Measurements from ENCODE around the gene GRK3. TPM values are rescaled to one million over a fixed set of nuclear protein-coding genes. Genes with fewer than 3 reads are reported as not detected.
"Not testable (repeated sequence)": the region's sequence is repeated elsewhere in the genome, so short reads cannot be mapped to it uniquely, and the experiment has no call there.

GRK3 gene
- total RNA-seq, 1 donor from 2014 or later: 3.8 TPM

- no peaks in the 10 kb centered on the region for H3K4me1 ChIP-seq
- H3K4me3 ChIP-seq: no peak overlapping the region
- no peak for DNase-seq
- no peak overlapping the region for H3K27ac ChIP-seq (replicated peaks)
- TF ChIP-seq, protein P1, sequence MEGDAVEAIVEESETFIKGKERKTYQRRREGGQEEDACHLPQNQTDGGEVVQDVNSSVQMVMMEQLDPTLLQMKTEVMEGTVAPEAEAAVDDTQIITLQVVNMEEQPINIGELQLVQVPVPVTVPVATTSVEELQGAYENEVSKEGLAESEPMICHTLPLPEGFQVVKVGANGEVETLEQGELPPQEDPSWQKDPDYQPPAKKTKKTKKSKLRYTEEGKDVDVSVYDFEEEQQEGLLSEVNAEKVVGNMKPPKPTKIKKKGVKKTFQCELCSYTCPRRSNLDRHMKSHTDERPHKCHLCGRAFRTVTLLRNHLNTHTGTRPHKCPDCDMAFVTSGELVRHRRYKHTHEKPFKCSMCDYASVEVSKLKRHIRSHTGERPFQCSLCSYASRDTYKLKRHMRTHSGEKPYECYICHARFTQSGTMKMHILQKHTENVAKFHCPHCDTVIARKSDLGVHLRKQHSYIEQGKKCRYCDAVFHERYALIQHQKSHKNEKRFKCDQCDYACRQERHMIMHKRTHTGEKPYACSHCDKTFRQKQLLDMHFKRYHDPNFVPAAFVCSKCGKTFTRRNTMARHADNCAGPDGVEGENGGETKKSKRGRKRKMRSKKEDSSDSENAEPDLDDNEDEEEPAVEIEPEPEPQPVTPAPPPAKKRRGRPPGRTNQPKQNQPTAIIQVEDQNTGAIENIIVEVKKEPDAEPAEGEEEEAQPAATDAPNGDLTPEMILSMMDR (IDR thresholded peaks at IDR 0.05; ENCODE audit: borderline replicate concordance): no peak
- intact Hi-C loops (cut with micrococcal nuclease): no loop called here
- no peaks in the 10 kb centered on the region for H3K36me3 ChIP-seq
- H3K9me3 ChIP-seq (replicated peaks): no peaks in the 10 kb centered on the region
- H3K27me3 ChIP-seq (ENCODE audit: low read depth): no peaks in the 10 kb centered on the region
Measured at GRCh38 chr22:25602445-25602844, 38.0 kb downstream of the GRK3 start.

DNA sequence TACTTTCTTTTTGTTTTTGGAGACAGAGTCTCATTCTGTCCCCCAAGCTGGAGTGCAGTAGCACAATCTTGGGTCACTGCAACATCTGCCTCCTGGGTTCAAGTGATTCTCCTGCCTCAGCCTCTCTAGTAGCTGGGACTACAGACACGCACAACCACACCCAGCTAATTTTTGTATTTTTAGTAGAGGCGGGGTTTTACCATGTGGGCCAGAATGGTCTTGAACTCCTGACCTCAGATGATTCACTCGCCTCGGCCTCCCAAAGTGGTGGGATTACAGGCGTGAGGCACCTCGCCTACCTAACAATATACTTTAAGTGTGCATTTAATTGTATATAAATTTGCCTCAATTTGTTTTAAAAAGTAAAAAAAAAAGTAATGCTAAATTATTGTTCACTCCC is 38.4 kb downstream of the GRK3 start:
- Histone ChIP-seq H3K4me1 (no peaks in the 10 kb centered on the region), H3K27me3 (ENCODE audit: low read depth) (no peaks in the 10 kb centered on the region), H3K9me3 (replicated peaks) (no peaks in the 10 kb centered on the region), H3K4me3 (no peak overlapping the region), H3K27ac (replicated peaks) (no peak overlapping the region), H3K36me3 (no peaks in the 10 kb centered on the region)
- intact Hi-C loops (cut with micrococcal nuclease): no loop called here
- TF ChIP-seq, protein P1 (IDR thresholded peaks at IDR 0.05; ENCODE audit: borderline replicate concordance): no peak
- no peak for DNase-seq

DNA sequence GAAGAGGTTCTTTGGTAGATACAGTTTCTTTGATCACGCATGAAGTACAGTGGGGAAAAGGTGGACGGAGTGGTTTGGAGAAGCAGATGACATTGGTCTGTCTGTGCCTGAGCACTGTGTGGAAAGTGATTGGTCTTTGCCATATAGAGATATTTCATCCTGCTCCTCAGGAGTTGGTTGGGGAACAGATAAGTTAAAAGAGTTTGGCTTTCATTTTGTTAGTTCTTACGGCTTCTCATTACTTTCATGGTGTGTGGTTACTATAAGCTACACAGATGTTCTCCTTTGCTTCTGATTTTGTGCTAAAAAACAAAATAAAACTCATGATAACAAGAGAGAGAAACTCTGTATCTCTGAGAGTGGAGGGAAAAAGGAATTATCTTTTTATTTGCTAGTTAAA is 40.7 kb downstream of the GRK3 start:
- H3K4me1 ChIP-seq; H3K27ac ChIP-seq (replicated peaks); H3K27me3 ChIP-seq (ENCODE audit: low read depth); H3K9me3 ChIP-seq (replicated peaks); H3K4me3 ChIP-seq; H3K36me3 ChIP-seq; intact Hi-C loops (cut with micrococcal nuclease); DNase-seq: not testable (repeated sequence)

GRCh38 chr22:25605565-25605964 is 41.1 kb downstream of the GRK3 start:
- H3K27ac ChIP-seq (replicated peaks); H3K36me3 ChIP-seq; H3K27me3 ChIP-seq (ENCODE audit: low read depth); H3K4me1 ChIP-seq; intact Hi-C loops (cut with micrococcal nuclease); DNase-seq; H3K4me3 ChIP-seq; H3K9me3 ChIP-seq (replicated peaks): not testable (repeated sequence)

- DNase-seq; H3K36me3 ChIP-seq; intact Hi-C loops (cut with micrococcal nuclease); H3K4me3 ChIP-seq; H3K27ac ChIP-seq (replicated peaks); H3K4me1 ChIP-seq; H3K27me3 ChIP-seq (ENCODE audit: low read depth): not testable (repeated sequence)
- H3K9me3 ChIP-seq (replicated peaks): peaks cover 10% of the 10 kb centered on the region
Measured at GRCh38 chr22:25611284-25611683, 46.8 kb downstream of the GRK3 start.

DNA sequence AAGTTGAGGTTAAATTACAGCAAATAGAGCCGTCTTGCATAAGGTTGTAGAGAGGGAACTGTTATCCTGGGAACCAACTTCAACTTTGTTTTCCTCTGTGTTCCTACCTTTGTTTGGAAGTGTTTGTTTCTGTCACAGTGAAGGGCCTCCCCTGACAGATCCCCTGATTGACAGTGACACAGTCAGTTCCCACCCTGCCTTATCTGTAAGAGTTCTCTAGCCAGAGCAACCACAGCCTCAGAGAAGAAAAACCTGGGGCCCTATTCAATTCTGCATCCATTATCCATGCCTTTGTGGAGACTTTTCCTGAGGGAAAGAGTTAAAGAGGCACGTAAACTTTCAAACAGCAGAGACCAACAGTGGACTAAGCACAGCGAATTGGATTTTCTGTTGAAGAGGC is 48.7 kb downstream of the GRK3 start:
- H3K4me3 ChIP-seq; intact Hi-C loops (cut with micrococcal nuclease); H3K36me3 ChIP-seq; H3K4me1 ChIP-seq; H3K27me3 ChIP-seq (ENCODE audit: low read depth); H3K27ac ChIP-seq (replicated peaks); DNase-seq: not testable (repeated sequence)
- peaks cover 10% of the 10 kb centered on the region for H3K9me3 ChIP-seq (replicated peaks)

- H3K4me3 ChIP-seq; intact Hi-C loops (cut with micrococcal nuclease); DNase-seq; H3K4me1 ChIP-seq; H3K27me3 ChIP-seq (ENCODE audit: low read depth); H3K27ac ChIP-seq (replicated peaks); H3K36me3 ChIP-seq: not testable (repeated sequence)
- peaks cover 10% of the 10 kb centered on the region for H3K9me3 ChIP-seq (replicated peaks)
Measured at GRCh38 chr22:25613558-25613957, 49.1 kb downstream of the GRK3 start.

DNA sequence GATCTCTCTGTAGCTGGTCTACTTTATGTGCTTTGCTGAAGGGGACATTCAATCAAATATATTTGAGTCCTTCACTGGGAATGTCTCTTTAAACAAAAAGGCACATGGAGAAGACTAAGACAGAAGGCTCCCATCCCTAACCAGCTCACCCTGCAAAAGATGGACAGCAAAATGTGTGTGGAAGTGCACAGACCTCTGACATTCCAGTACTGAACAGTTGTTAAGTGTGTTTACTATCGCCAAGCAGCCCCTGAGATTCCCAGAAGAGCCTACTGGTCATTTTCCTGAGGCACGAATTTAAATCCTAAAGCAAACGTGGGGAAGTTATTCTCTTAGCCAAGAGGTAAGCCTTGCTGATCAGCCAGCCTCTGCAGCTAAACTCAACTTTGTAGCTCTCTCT is 50.3 kb downstream of the GRK3 start:
- H3K27me3 ChIP-seq (ENCODE audit: low read depth); H3K27ac ChIP-seq (replicated peaks); H3K4me3 ChIP-seq; DNase-seq; intact Hi-C loops (cut with micrococcal nuclease); H3K36me3 ChIP-seq; H3K4me1 ChIP-seq: not testable (repeated sequence)
- H3K9me3 ChIP-seq (replicated peaks): peaks cover 10% of the 10 kb centered on the region

DNA sequence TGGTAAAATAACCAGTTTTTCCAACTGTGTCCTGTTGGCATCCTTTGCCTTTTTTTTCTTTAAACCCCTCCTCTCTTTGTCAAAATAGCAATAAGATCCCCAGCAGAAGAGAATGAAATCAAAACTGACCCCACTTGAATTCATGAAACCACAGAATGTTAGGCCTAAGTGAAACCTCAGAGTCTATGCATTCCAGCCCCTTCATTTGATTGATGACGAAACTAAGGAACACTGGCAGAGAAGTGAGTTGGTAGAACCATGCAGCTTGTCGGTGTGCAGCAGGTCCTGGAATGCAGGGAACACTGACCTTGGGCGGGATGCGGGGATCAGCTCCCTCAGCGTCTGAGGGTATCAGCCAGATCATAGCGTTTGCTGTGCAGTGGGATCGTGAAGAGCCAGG is 57.5 kb downstream of the GRK3 start:
- TF ChIP-seq, protein P1 (IDR thresholded peaks at IDR 0.05; ENCODE audit: borderline replicate concordance): no peak
- Histone ChIP-seq H3K27ac (replicated peaks) (no peak overlapping the region), H3K4me3 (no peak overlapping the region), H3K9me3 (replicated peaks) (no peaks in the 10 kb centered on the region), H3K36me3 (no peaks in the 10 kb centered on the region), H3K27me3 (ENCODE audit: low read depth) (no peaks in the 10 kb centered on the region), H3K4me1 (peaks cover 3% of the 10 kb centered on the region)
- intact Hi-C loops (cut with micrococcal nuclease): no loop called here
- DNase-seq: no peak
